SK-N-SH treated with all-trans-retinoic acid at 6 μM for 48 hours (cell line): ENCODE measurements around the gene CATSPERZ.

Source experiments
- ATAC-seq: fragments of 200-7000 bp; cut with Tn5 transposase; 3 replicates; pipeline ENCODE4 v1.9.1; 2020; ENCODE audit warnings: mild to moderate bottlenecking, moderate library complexity
- BACH2 ChIP-seq: fragments of 250-450 bp; sonication (Bioruptor Pico); IDR thresholded peaks from 2 replicates; pipeline ENCODE4 v1.9.0; 2021; ENCODE audit warnings: mild to moderate bottlenecking, borderline replicate concordance
- CSDC2 ChIP-seq: fragments of 250-450 bp; sonication (Bioruptor Pico); IDR thresholded peaks from 2 replicates; pipeline ENCODE4 v1.5.0; 2020; ENCODE audit warnings: mild to moderate bottlenecking, moderate library complexity
- ESRRG ChIP-seq: fragments of 250-450 bp; sonication (Bioruptor Pico); IDR thresholded peaks from 2 replicates; pipeline ENCODE4 v1.6.1; 2021; ENCODE audit warnings: mild to moderate bottlenecking
- GLIS3 ChIP-seq: fragments of 250-450 bp; sonication (Bioruptor Pico); IDR thresholded peaks from 2 replicates; pipeline ENCODE4 v1.5.0; 2020; ENCODE audit warnings: mild to moderate bottlenecking, moderate library complexity
- ISL1 ChIP-seq: fragments of 250-450 bp; sonication (Bioruptor Pico); IDR thresholded peaks from 2 replicates; pipeline ENCODE4 v2.1.2; 2022; ENCODE audit warnings: mild to moderate bottlenecking, moderate library complexity
- OSR1 ChIP-seq: fragments of 250-450 bp; sonication (Bioruptor Pico); IDR thresholded peaks from 2 replicates; pipeline ENCODE4 v1.8.0; 2022; ENCODE audit warnings: moderate library complexity, mild to moderate bottlenecking, inconsistent platforms
- PPARA ChIP-seq: fragments of 250-450 bp; sonication (Bioruptor Pico); IDR thresholded peaks from 2 replicates; pipeline ENCODE4 v1.5.0; 2020; ENCODE audit warnings: mild to moderate bottlenecking, borderline replicate concordance
- TCF4 ChIP-seq: fragments of 250-450 bp; sonication (Bioruptor Pico); IDR thresholded peaks from 2 replicates; pipeline ENCODE4 v1.8.0; 2021; ENCODE audit warnings: mild to moderate bottlenecking, moderate library complexity, borderline replicate concordance
- TOX ChIP-seq: fragments of 250-450 bp; sonication (Bioruptor Pico); IDR thresholded peaks from 2 replicates; pipeline ENCODE4 v1.8.0; 2021; ENCODE audit warnings: mild to moderate bottlenecking, moderate library complexity, borderline replicate concordance
- ZC3H10 ChIP-seq: fragments of 250-450 bp; sonication (Bioruptor Pico); IDR thresholded peaks from 2 replicates; pipeline ENCODE4 v1.5.1; 2021; ENCODE audit warnings: mild to moderate bottlenecking, moderate library complexity
- ZFP3 ChIP-seq: fragments of 250-450 bp; sonication (Bioruptor Pico); IDR thresholded peaks from 2 replicates; pipeline ENCODE4 v1.5.0; 2020; ENCODE audit warnings: mild to moderate bottlenecking, moderate library complexity
- ZFP30 ChIP-seq: fragments of 450-650 bp; formaldehyde crosslinking; IDR thresholded peaks from 2 replicates; pipeline ENCODE4 v1.5.0; 2022; ENCODE audit warnings: mild to moderate bottlenecking, moderate library complexity
- ZNF565 ChIP-seq: fragments of 450-650 bp; formaldehyde crosslinking; conservative IDR thresholded peaks from 2 replicates; pipeline ENCODE4 v1.5.0; 2020; ENCODE audit warnings: low read depth, mild to moderate bottlenecking, moderate library complexity
- ZNF70 ChIP-seq: fragments of 450-650 bp; formaldehyde crosslinking; IDR thresholded peaks from 2 replicates; pipeline ENCODE4 v1.5.0; 2020; ENCODE audit warnings: mild to moderate bottlenecking, moderate library complexity
- TF ChIP-seq, protein P1 (sequence below): fragments of 250-450 bp; sonication (Bioruptor Pico); IDR thresholded peaks from 2 replicates; pipeline ENCODE4 v1.8.0; 2020; ENCODE audit warnings: mild to moderate bottlenecking, moderate library complexity, borderline replicate concordance
- TF ChIP-seq, protein P2 (sequence below): fragments of 250-450 bp; sonication (Bioruptor Pico); IDR thresholded peaks from 2 replicates; pipeline ENCODE4 v1.8.0; 2021; ENCODE audit warnings: low read depth, mild to moderate bottlenecking, moderate library complexity, borderline replicate concordance
- TF ChIP-seq, protein P3 (sequence below): fragments of 250-450 bp; sonication (Bioruptor Pico); IDR thresholded peaks from 2 replicates; pipeline ENCODE4 v1.5.1; 2021; ENCODE audit warnings: mild to moderate bottlenecking, moderate library complexity
- TF ChIP-seq, protein P4 (sequence below): fragments of 250-450 bp; sonication (Bioruptor Pico); IDR thresholded peaks from 2 replicates; pipeline ENCODE4 v1.5.1; 2020; ENCODE audit warnings: low read depth, mild to moderate bottlenecking, moderate library complexity

CATSPERZ gene

DNA sequence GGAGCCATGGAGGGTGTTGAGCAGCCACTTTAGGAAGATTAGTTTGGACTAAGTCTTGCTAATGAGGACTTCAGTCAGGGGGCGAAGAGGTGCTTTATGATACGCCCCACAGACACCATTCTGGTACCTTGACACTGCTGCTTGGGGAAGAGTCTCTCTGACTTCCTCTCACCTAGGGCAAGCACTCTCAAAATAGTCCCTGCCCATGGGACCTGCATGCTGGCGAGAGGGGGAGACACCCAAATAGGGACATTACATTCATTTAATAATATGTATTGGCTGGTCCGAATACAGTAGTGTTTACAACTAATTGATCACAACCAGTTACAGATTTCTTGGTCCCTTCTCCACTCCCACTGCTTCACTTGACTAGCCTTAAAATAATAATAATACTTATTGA lies 4.4 kb upstream of the CATSPERZ start:
- ATAC-seq = no peak
- TF ChIP-seq CSDC2 = no peak
- TF ChIP-seq ZFP30 (CRISPR knock-in tag) = no peak
- TF ChIP-seq, protein P1, sequence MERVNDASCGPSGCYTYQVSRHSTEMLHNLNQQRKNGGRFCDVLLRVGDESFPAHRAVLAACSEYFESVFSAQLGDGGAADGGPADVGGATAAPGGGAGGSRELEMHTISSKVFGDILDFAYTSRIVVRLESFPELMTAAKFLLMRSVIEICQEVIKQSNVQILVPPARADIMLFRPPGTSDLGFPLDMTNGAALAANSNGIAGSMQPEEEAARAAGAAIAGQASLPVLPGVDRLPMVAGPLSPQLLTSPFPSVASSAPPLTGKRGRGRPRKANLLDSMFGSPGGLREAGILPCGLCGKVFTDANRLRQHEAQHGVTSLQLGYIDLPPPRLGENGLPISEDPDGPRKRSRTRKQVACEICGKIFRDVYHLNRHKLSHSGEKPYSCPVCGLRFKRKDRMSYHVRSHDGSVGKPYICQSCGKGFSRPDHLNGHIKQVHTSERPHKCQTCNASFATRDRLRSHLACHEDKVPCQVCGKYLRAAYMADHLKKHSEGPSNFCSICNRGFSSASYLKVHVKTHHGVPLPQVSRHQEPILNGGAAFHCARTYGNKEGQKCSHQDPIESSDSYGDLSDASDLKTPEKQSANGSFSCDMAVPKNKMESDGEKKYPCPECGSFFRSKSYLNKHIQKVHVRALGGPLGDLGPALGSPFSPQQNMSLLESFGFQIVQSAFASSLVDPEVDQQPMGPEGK = no peak
- TF ChIP-seq, protein P2, sequence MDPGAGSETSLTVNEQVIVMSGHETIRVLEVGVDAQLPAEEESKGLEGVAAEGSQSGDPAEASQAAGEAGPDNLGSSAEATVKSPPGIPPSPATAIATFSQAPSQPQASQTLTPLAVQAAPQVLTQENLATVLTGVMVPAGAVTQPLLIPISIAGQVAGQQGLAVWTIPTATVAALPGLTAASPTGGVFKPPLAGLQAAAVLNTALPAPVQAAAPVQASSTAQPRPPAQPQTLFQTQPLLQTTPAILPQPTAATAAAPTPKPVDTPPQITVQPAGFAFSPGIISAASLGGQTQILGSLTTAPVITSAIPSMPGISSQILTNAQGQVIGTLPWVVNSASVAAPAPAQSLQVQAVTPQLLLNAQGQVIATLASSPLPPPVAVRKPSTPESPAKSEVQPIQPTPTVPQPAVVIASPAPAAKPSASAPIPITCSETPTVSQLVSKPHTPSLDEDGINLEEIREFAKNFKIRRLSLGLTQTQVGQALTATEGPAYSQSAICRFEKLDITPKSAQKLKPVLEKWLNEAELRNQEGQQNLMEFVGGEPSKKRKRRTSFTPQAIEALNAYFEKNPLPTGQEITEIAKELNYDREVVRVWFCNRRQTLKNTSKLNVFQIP (CRISPR knock-in tag) = no peak
- TF ChIP-seq OSR1 (CRISPR knock-in tag) = no peak
- TF ChIP-seq TOX = no peak
- no peak for TF ChIP-seq GLIS3

DNA sequence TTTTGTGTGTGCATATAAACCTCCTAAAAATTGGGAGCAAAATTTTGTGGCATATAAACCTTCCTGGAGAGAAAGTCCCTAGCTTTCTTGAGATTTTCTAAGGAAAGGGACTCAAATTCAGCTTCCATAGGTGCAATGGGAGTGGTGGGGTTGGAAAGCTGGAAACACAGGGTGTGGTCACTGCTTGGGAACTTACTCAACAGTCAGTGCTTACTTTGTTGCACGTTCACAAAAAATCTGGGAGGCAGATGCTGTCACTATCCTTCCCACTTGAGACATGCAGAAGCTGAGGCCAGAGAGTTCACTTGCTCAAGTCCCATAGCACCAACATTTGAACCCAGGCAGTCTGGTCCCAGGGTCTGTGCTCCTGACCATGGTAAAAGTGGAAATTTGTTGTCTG lies 3.9 kb upstream of the CATSPERZ start:
- no peak for TF ChIP-seq ZFP3
- no peak for TF ChIP-seq TOX
- no peak for TF ChIP-seq TCF4 (CRISPR knock-in tag)
- TF ChIP-seq, protein P2 (CRISPR knock-in tag) = no peak
- TF ChIP-seq CSDC2 = no peak
- no peak for TF ChIP-seq ZNF70 (CRISPR knock-in tag)
- no peak for TF ChIP-seq ZC3H10 (CRISPR knock-in tag)
- TF ChIP-seq ISL1 = no peak
- TF ChIP-seq, protein P3, sequence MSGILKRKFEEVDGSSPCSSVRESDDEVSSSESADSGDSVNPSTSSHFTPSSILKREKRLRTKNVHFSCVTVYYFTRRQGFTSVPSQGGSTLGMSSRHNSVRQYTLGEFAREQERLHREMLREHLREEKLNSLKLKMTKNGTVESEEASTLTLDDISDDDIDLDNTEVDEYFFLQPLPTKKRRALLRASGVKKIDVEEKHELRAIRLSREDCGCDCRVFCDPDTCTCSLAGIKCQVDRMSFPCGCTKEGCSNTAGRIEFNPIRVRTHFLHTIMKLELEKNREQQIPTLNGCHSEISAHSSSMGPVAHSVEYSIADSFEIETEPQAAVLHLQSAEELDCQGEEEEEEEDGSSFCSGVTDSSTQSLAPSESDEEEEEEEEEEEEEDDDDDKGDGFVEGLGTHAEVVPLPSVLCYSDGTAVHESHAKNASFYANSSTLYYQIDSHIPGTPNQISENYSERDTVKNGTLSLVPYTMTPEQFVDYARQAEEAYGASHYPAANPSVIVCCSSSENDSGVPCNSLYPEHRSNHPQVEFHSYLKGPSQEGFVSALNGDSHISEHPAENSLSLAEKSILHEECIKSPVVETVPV (CRISPR knock-in tag) = no peak
- TF ChIP-seq BACH2 = no peak
- no peak for TF ChIP-seq ZNF565
- TF ChIP-seq, protein P1 = no peak
- TF ChIP-seq ESRRG (CRISPR knock-in tag) = no peak
- TF ChIP-seq, protein P4, sequence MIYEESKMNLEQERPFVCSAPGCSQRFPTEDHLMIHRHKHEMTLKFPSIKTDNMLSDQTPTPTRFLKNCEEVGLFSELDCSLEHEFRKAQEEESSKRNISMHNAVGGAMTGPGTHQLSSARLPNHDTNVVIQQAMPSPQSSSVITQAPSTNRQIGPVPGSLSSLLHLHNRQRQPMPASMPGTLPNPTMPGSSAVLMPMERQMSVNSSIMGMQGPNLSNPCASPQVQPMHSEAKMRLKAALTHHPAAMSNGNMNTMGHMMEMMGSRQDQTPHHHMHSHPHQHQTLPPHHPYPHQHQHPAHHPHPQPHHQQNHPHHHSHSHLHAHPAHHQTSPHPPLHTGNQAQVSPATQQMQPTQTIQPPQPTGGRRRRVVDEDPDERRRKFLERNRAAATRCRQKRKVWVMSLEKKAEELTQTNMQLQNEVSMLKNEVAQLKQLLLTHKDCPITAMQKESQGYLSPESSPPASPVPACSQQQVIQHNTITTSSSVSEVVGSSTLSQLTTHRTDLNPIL = no peak
- no peak for TF ChIP-seq PPARA (CRISPR knock-in tag)
- no peak for TF ChIP-seq ZFP30 (CRISPR knock-in tag)
- TF ChIP-seq, all 23 proteins: peak for 0
- no peak for ATAC-seq

DNA sequence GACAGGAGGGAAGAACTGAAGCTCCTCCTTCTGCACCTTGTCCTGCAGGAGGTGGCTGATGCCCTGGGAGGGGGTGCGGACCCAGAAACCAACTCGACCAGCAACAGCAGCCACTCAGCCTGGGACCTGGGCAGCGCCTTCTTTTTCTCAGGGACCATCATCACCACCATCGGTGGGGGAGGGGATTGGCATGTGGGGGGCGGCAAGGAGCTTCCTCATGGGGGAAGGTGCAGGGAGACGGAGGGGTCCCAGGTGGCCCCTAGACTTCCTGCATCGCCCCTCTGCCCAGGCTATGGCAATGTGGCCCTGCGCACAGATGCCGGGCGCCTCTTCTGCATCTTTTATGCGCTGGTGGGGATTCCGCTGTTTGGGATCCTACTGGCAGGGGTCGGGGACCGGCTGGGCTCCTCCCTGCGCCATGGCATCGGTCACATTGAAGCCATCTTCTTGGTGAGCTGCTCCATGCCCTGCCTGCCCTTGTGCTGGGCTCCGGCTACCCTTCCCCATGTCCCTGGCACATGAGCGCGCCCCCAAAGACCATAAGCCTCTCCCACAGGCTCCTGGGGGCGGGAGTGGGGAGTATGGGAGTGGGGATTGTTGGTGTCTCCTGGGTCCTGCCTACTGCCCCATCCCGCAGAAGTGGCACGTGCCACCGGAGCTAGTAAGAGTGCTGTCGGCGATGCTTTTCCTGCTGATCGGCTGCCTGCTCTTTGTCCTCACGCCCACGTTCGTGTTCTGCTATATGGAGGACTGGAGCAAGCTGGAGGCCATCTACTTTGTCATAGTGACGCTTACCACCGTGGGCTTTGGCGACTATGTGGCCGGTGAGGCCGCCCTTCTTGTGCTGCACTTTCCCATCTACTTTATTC lies 3.1 kb upstream of the CATSPERZ start:
- no peak for ATAC-seq

More for the DNA sequence above, 3.1 kb upstream of the CATSPERZ start:
- TF ChIP-seq ZFP3 = no peak
- TF ChIP-seq, protein P3 (CRISPR knock-in tag) = no peak
- TF ChIP-seq TCF4 (CRISPR knock-in tag) = no peak
